ENCODE measurements around the gene SERPINA6. TPM values are rescaled to one million over a fixed set of nuclear protein-coding genes. Genes with fewer than 3 reads are reported as not detected.
"Not testable (repeated sequence)": the region's sequence is repeated elsewhere in the genome, so short reads cannot be mapped to it uniquely, and the experiment has no call there.

Gene SERPINA6, protein sequence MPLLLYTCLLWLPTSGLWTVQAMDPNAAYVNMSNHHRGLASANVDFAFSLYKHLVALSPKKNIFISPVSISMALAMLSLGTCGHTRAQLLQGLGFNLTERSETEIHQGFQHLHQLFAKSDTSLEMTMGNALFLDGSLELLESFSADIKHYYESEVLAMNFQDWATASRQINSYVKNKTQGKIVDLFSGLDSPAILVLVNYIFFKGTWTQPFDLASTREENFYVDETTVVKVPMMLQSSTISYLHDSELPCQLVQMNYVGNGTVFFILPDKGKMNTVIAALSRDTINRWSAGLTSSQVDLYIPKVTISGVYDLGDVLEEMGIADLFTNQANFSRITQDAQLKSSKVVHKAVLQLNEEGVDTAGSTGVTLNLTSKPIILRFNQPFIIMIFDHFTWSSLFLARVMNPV
- 0.32 and 0.56 TPM in 2 replicates for total RNA-seq (2022)
- percentile 15 among the genes with signal in this experiment for Bru-seq, nascent RNA
- percentile 16 among the genes with signal in this experiment for BruChase-seq, experiment 1, labeled RNA remaining after a 2-hour chase
- BruChase-seq, experiment 2, labeled RNA remaining after a 6-hour chase, result percentile 5 among the genes with signal in this experiment
- long read RNA-seq, partial matches to known transcripts, result 0 of 1 reads
- long read RNA-seq, other reads (novel, unspliced or antisense), result 0 of 1 reads

DNA sequence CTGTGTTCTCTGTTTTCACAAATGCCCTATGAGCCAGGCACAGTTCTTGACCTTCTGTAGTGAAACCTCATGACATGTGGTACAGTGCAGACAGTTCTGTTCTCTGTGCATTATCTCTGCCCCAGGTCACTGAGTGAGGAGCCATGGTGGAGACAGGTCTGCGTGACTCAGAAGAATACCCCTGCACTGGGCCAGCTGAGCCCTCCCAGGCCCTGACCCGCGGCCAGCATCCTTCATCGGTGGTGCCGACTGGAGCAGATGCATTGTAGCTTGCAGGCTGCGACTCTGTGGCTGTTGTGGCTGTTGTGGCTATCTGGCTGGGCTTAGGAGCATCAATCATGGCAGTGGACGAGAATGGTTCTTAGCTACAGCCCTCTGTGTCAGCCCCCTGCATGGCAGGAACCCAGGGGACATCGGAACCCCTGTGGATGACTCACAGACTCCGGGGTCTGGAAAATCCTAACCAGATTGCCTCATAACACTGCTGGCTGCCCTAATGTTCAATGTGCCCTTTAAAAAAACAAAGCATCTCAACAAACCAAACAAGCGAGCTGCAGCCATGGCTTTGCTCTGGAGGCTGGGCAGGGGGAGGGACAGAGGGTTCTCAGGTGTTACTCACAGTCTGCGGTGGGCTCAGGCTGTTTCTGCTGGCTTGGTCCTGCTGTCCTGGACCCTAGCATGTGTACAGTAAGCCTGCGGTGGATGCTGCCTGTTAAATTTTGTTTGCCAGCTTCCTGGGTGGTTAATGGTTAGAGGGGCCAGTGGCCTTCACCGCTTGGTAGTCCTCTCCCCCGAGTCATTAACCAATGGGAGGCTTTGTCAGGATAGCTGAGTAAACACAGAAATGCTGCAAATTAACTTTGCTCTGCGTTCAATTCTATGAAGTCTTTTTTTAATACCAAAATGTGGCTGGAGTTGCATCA is at the start of gene SERPINA6:
Gene SERPINA6 (minus strand): TSS at position 689 of the 923 bp plus-strand sequence. CDS start 8,688 bp downstream, outside the sequence.
- Mint-ChIP-seq H3K9me3 (ENCODE audit: unreplicated experiment) (no peaks in the 10 kb centered on the region), H3K4me3 (ENCODE audit: unreplicated experiment) (no peak within 1 kb of the TSS), H3K27ac (ENCODE audit: unreplicated experiment) (no peak within 1 kb of the TSS), H3K36me3 (ENCODE audit: insufficient read depth, unreplicated experiment) (peaks cover 4% of the 10 kb centered on the region), H3K4me1 (ENCODE audit: low read depth, unreplicated experiment) (peaks cover 4% of the 10 kb centered on the region), H3K27me3 (ENCODE audit: insufficient read depth, unreplicated experiment) (no peaks in the 10 kb centered on the region)
- no TSS peak for BruUV-seq (replicated peaks)
- CTCF ChIA-PET, result no interaction called here
- intact Hi-C loops (cut with micrococcal nuclease; ENCODE audit: unreplicated experiment), result no loop called here
- Histone ChIP-seq H3K9me3 (no peaks in the 10 kb centered on the region), H3K36me3 (ENCODE audit: control insufficient read depth, insufficient read depth, low read length) (no peaks in the 10 kb centered on the region), H3K27me3 (replicated peaks; ENCODE audit: control insufficient read depth, insufficient read depth, low read length) (no peaks in the 10 kb centered on the region), H3K4me3 (ENCODE audit: low read depth, low read length) (no peak within 1 kb of the TSS), H3K4me1 (peaks cover 10% of the 10 kb centered on the region; the same call in 1 of the 2 replicates)
- POLR2A ChIA-PET, result no interaction called here
- TF ChIP-seq, protein P1, sequence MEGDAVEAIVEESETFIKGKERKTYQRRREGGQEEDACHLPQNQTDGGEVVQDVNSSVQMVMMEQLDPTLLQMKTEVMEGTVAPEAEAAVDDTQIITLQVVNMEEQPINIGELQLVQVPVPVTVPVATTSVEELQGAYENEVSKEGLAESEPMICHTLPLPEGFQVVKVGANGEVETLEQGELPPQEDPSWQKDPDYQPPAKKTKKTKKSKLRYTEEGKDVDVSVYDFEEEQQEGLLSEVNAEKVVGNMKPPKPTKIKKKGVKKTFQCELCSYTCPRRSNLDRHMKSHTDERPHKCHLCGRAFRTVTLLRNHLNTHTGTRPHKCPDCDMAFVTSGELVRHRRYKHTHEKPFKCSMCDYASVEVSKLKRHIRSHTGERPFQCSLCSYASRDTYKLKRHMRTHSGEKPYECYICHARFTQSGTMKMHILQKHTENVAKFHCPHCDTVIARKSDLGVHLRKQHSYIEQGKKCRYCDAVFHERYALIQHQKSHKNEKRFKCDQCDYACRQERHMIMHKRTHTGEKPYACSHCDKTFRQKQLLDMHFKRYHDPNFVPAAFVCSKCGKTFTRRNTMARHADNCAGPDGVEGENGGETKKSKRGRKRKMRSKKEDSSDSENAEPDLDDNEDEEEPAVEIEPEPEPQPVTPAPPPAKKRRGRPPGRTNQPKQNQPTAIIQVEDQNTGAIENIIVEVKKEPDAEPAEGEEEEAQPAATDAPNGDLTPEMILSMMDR (IDR thresholded peaks at IDR 0.05; ENCODE audit: insufficient read depth in 1 of 2, low read depth in 1 of 2, low read length in 1 of 2, severe bottlenecking in 1 of 2, unreplicated experiment in 1 of 2), result no peak
- no peak for DNase-seq

DNA sequence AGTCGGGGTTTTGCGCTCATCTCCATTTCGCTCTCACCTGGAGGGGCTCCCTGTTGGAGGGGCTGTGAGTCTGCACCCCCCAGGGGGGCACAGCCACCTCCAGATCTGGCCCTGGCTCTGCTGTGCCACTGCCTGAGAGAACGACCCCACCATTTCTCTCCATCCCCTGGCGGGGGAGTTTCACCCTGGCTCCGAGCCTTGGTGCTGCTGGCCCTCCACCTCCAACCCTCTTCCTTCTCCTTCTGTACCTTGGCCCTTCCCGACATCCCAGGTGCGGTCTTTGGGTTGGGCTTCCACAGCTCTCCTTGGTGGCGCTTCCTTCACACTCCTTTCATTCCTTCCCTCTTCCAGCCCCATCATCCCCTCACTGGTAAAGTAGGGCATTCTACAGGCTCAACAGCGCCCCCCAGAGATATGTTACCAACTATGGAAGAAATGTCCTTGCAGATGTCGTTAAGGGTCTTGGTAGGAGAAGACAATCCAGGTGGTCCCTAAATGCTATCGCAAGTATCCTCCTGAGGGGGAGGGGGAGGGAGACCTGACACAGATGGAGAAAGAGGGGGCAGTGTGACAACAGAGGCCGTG is 49.0 kb upstream of the SERPINA6 start:
- Histone ChIP-seq H3K4me1 (peaks cover 7% of the 10 kb centered on the region; the same call in 1 of the 2 replicates), H3K36me3 (ENCODE audit: control insufficient read depth, insufficient read depth, low read length) (no peaks in the 10 kb centered on the region; the same call in 1 of the 2 replicates), H3K9me3 (no peaks in the 10 kb centered on the region), H3K27me3 (replicated peaks; ENCODE audit: control insufficient read depth, insufficient read depth, low read length) (no peaks in the 10 kb centered on the region), H3K4me3 (ENCODE audit: low read depth, low read length) (no peak overlapping the region)
- ChIA-PET POLR2A (no interaction called here), CTCF (no interaction called here)
- H3K4me1 Mint-ChIP-seq (ENCODE audit: low read depth, unreplicated experiment), result peaks cover 13% of the 10 kb centered on the region
- BruUV-seq (replicated peaks), result no TSS peak
- intact Hi-C loops (cut with micrococcal nuclease; ENCODE audit: unreplicated experiment), result no loop called here
- TF ChIP-seq, protein P1 (IDR thresholded peaks at IDR 0.05; ENCODE audit: insufficient read depth in 1 of 2, low read depth in 1 of 2, low read length in 1 of 2, severe bottlenecking in 1 of 2, unreplicated experiment in 1 of 2), result no peak
- DNase-seq, result no peak
- H3K36me3 Mint-ChIP-seq (ENCODE audit: insufficient read depth, unreplicated experiment), result no peaks in the 10 kb centered on the region
- H3K27ac Mint-ChIP-seq (ENCODE audit: unreplicated experiment), result no peak overlapping the region
- no peaks in the 10 kb centered on the region for H3K27me3 Mint-ChIP-seq (ENCODE audit: insufficient read depth, unreplicated experiment)
- no peaks in the 10 kb centered on the region for H3K9me3 Mint-ChIP-seq (ENCODE audit: unreplicated experiment)
- no peak overlapping the region for H3K4me3 Mint-ChIP-seq (ENCODE audit: unreplicated experiment)

DNA sequence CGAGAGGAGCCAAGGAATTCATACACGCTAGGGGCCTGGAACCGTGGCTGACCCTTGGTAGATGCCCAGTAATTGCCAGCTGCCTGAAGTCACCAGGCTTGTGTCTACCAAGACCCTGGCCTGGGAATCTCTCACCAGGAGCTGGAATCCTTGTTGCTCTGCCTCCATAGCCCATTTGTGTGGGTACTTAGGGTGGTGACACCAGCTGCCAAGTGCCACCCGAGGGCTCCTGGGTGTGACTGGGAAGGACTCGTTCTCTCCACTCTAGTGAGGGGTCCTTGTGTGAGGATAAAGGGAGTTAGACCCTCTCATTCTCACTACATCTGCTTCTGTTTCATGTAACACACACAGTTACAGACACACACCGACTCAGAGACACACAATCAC is 47.4 kb upstream of the SERPINA6 start:
- intact Hi-C loops (cut with micrococcal nuclease; ENCODE audit: unreplicated experiment), result no loop called here
- Histone ChIP-seq H3K4me3 (ENCODE audit: low read depth, low read length) (no peak overlapping the region), H3K4me1 (peaks cover 7% of the 10 kb centered on the region; the same call in 1 of the 2 replicates), H3K9me3 (no peaks in the 10 kb centered on the region), H3K36me3 (ENCODE audit: control insufficient read depth, insufficient read depth, low read length) (no peaks in the 10 kb centered on the region), H3K27me3 (replicated peaks; ENCODE audit: control insufficient read depth, insufficient read depth, low read length) (no peaks in the 10 kb centered on the region)
- peaks cover 13% of the 10 kb centered on the region for H3K4me1 Mint-ChIP-seq (ENCODE audit: low read depth, unreplicated experiment)
- H3K4me3 Mint-ChIP-seq (ENCODE audit: unreplicated experiment), result no peak overlapping the region
- H3K36me3 Mint-ChIP-seq (ENCODE audit: insufficient read depth, unreplicated experiment), result no peaks in the 10 kb centered on the region
- POLR2A ChIA-PET, result no interaction called here
- BruUV-seq (replicated peaks), result no TSS peak
- CTCF ChIA-PET, result no interaction called here
- no peaks in the 10 kb centered on the region for H3K9me3 Mint-ChIP-seq (ENCODE audit: unreplicated experiment)
- TF ChIP-seq, protein P1 (IDR thresholded peaks at IDR 0.05; ENCODE audit: insufficient read depth in 1 of 2, low read depth in 1 of 2, low read length in 1 of 2, severe bottlenecking in 1 of 2, unreplicated experiment in 1 of 2), result no peak
- H3K27ac Mint-ChIP-seq (ENCODE audit: unreplicated experiment), result no peak overlapping the region
- H3K27me3 Mint-ChIP-seq (ENCODE audit: insufficient read depth, unreplicated experiment), result no peaks in the 10 kb centered on the region
- DNase-seq, result no peak

DNA sequence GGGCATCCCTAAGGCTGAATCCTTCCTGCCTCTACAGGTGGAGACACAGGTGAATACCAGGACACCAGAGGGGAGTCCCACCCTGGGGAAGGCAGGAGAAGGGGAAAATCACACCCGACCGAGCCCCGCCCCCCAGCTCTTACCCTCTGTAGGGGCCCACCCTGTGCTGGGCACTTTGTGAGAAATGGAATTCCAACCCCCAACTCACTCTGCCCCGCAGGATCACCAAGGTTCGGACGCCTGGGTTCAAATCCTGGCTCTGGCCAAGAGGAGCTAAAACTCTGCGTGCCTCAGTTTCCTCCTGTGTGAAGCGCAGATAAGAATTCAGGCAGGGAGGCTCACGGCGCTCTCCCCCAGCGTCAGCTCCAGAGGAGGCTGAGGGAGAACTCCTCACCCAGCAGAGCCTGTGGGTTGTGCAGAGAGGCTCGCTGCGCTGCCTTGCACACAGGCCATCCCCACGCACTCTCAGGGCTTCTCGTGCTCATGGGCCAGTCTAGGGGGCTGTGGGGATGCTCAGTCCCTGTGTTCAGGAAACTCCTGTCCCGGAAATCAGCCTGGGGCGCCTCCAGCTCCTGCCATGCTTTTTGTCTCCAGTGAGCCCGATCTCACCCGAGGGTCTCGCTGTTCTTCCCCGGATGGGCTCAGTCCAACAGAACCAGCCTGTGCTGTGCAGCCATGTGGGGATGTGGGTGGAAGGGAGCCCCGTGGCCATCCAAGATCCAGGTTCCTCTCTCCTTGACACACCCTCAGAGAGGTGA is 46.8 kb upstream of the SERPINA6 start:
- BruUV-seq (replicated peaks); intact Hi-C loops (cut with micrococcal nuclease; ENCODE audit: unreplicated experiment); POLR2A ChIA-PET; H3K4me1 ChIP-seq; H3K27me3 ChIP-seq (replicated peaks; ENCODE audit: control insufficient read depth, insufficient read depth, low read length); CTCF ChIA-PET; DNase-seq; H3K36me3 ChIP-seq (ENCODE audit: control insufficient read depth, insufficient read depth, low read length); H3K4me3 Mint-ChIP-seq (ENCODE audit: unreplicated experiment); H3K27me3 Mint-ChIP-seq (ENCODE audit: insufficient read depth, unreplicated experiment); H3K9me3 Mint-ChIP-seq (ENCODE audit: unreplicated experiment); H3K9me3 ChIP-seq; H3K36me3 Mint-ChIP-seq (ENCODE audit: insufficient read depth, unreplicated experiment); H3K27ac Mint-ChIP-seq (ENCODE audit: unreplicated experiment); H3K4me3 ChIP-seq (ENCODE audit: low read depth, low read length): not testable (repeated sequence)
- peaks cover 13% of the 10 kb centered on the region for H3K4me1 Mint-ChIP-seq (ENCODE audit: low read depth, unreplicated experiment)

Data from Caco-2 (cell line).